ENCODE results near the gene PIK3CD.

- TF ChIP-seq CTCF (IDR thresholded peaks at IDR 0.05; ENCODE audit: low read depth, low read length, poor library complexity, severe bottlenecking) (no peak), EZH2phosphoT487 (IDR thresholded peaks at IDR 0.05; ENCODE audit: borderline replicate concordance, low read length) (no peak)
Observed at GRCh38 chr1:9626201-9626608, 25.3 kb upstream of the PIK3CD start.
